ENCODE measurements around the gene AAR2.

AAR2 gene

GRCh38 chr20:36243726-36244125, 7.4 kb downstream of the AAR2 start:
- no peak overlapping the region for H3K4me3 ChIP-seq (ENCODE audit: low read length)
- no peaks in the 10 kb centered on the region for H3K9me3 ChIP-seq (ENCODE audit: control insufficient read depth, low read length)
- H3K27me3 ChIP-seq (replicated peaks; ENCODE audit: control insufficient read depth, insufficient read depth, low read length) = no peaks in the 10 kb centered on the region
- no peak overlapping the region for H3K9ac ChIP-seq (ENCODE audit: low read length)
- no peaks in the 10 kb centered on the region for H3K4me1 ChIP-seq (ENCODE audit: control insufficient read depth, insufficient read depth, low read length)
- peaks cover 83% of the 10 kb centered on the region for H3K36me3 ChIP-seq (ENCODE audit: control insufficient read depth, insufficient read depth, low read length, severe bottlenecking)
- DNase-seq (ENCODE audit: low read depth) = no peak

- Histone ChIP-seq H3K4me1 (ENCODE audit: control insufficient read depth, insufficient read depth, low read length) (no peaks in the 10 kb centered on the region), H3K27me3 (replicated peaks; ENCODE audit: control insufficient read depth, insufficient read depth, low read length) (no peaks in the 10 kb centered on the region), H3K9ac (ENCODE audit: low read length) (no peak overlapping the region), H3K4me3 (ENCODE audit: low read length) (no peak overlapping the region), H3K9me3 (ENCODE audit: control insufficient read depth, low read length) (no peaks in the 10 kb centered on the region), H3K36me3 (ENCODE audit: control insufficient read depth, insufficient read depth, low read length, severe bottlenecking) (peaks cover 86% of the 10 kb centered on the region)
- DNase-seq (ENCODE audit: low read depth) = no peak
Measured at GRCh38 chr20:36246401-36246800, 10.1 kb downstream of the AAR2 start.

DNA sequence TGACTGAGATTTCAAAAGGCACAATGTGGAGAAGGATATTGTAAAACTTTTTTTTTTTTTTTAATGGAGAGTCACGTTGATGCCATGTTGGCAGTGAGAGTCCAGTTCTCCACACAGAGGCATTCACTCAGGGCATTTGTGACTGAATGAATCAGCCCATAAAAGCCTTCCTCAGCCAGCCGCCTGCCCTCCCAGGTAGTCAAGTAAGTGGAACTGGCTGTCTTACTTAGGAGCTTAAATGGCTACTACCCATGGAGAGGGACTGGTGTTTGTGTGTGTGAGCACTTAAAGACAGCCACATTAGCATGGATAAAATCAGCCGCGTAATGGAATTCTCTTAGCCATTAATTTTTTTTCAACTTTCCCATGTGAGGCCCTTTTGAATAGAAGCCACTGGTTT, 12.6 kb downstream of the AAR2 start:
- H3K36me3 ChIP-seq (ENCODE audit: control insufficient read depth, insufficient read depth, low read length, severe bottlenecking) = peaks cover 91% of the 10 kb centered on the region

DNA sequence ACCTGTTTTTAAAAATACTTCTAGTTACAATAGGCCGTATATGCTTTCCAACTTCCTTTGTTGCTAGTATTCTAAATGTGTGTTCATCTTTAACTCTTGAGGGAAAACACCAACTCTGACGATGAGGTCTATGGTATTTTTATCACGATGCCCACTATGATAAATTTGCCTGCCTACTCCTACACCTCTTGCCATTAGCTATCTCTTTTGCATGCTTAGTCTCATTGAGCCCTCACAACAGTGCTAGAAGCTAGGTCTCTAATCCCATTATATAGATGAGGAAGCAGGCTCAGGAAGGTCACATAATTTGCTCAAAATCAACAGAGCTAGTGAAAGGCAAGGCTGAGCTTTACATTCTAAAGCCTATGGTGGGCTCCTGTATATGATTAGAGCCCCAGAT, 13.2 kb downstream of the AAR2 start:
- Histone ChIP-seq H3K4me3 (ENCODE audit: low read length) (no peak overlapping the region), H3K4me1 (ENCODE audit: control insufficient read depth, insufficient read depth, low read length) (no peaks in the 10 kb centered on the region), H3K27me3 (replicated peaks; ENCODE audit: control insufficient read depth, insufficient read depth, low read length) (no peaks in the 10 kb centered on the region), H3K9ac (ENCODE audit: low read length) (no peak overlapping the region), H3K36me3 (ENCODE audit: control insufficient read depth, insufficient read depth, low read length, severe bottlenecking) (peaks cover 91% of the 10 kb centered on the region), H3K9me3 (ENCODE audit: control insufficient read depth, low read length) (no peaks in the 10 kb centered on the region)
- no peak for DNase-seq (ENCODE audit: low read depth)

More for the DNA sequence above, 12.6 kb downstream of the AAR2 start:
- no peak for DNase-seq (ENCODE audit: low read depth)
- Histone ChIP-seq H3K4me1 (ENCODE audit: control insufficient read depth, insufficient read depth, low read length) (no peaks in the 10 kb centered on the region), H3K27me3 (replicated peaks; ENCODE audit: control insufficient read depth, insufficient read depth, low read length) (no peaks in the 10 kb centered on the region), H3K9ac (ENCODE audit: low read length) (no peak overlapping the region), H3K9me3 (ENCODE audit: control insufficient read depth, low read length) (no peaks in the 10 kb centered on the region), H3K4me3 (ENCODE audit: low read length) (no peak overlapping the region)

DNA sequence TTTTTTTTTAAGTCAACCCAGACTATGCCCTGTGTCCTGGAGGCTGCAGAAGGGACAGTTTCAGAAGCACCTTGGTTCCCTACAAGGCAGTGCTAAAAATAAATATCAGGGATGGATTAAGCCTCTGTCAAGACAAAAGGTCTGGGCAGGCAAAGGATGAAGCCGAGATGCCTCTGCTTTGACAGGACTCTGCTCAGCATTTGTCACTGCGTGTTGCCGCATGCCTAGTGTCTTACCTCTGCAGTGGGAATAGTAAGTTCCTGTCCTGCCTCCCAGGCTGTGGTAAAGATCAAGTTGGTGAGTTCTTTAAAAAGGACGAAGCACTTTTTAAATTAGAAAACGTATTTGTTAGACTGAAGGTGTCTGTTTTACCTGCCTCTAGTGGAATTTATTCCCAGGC, 15.1 kb downstream of the AAR2 start:
- peaks cover 89% of the 10 kb centered on the region for H3K36me3 ChIP-seq (ENCODE audit: control insufficient read depth, insufficient read depth, low read length, severe bottlenecking)
- no peak for DNase-seq (ENCODE audit: low read depth)

GRCh38 chr20:36252511-36252910, 16.2 kb downstream of the AAR2 start:
- Histone ChIP-seq H3K4me1 (ENCODE audit: control insufficient read depth, insufficient read depth, low read length) (no peaks in the 10 kb centered on the region), H3K36me3 (ENCODE audit: control insufficient read depth, insufficient read depth, low read length, severe bottlenecking) (peaks cover 87% of the 10 kb centered on the region)
- DNase-seq (ENCODE audit: low read depth) = no peak

More for the DNA sequence above, 15.1 kb downstream of the AAR2 start:
- Histone ChIP-seq H3K9me3 (ENCODE audit: control insufficient read depth, low read length) (no peaks in the 10 kb centered on the region), H3K4me3 (ENCODE audit: low read length) (no peak overlapping the region), H3K27me3 (replicated peaks; ENCODE audit: control insufficient read depth, insufficient read depth, low read length) (no peaks in the 10 kb centered on the region), H3K4me1 (ENCODE audit: control insufficient read depth, insufficient read depth, low read length) (no peaks in the 10 kb centered on the region), H3K9ac (ENCODE audit: low read length) (no peak overlapping the region)

GRCh38 chr20:36253036-36253435, 16.8 kb downstream of the AAR2 start:
- Histone ChIP-seq H3K9ac (ENCODE audit: low read length) (no peak overlapping the region), H3K4me1 (ENCODE audit: control insufficient read depth, insufficient read depth, low read length) (no peaks in the 10 kb centered on the region), H3K9me3 (ENCODE audit: control insufficient read depth, low read length) (no peaks in the 10 kb centered on the region), H3K27me3 (replicated peaks; ENCODE audit: control insufficient read depth, insufficient read depth, low read length) (no peaks in the 10 kb centered on the region), H3K36me3 (ENCODE audit: control insufficient read depth, insufficient read depth, low read length, severe bottlenecking) (peaks cover 83% of the 10 kb centered on the region), H3K4me3 (ENCODE audit: low read length) (no peak overlapping the region)
- no peak for DNase-seq (ENCODE audit: low read depth)

More at GRCh38 chr20:36252511-36252910, 16.2 kb downstream of the AAR2 start:
- Histone ChIP-seq H3K9ac (ENCODE audit: low read length) (no peak overlapping the region), H3K9me3 (ENCODE audit: control insufficient read depth, low read length) (no peaks in the 10 kb centered on the region), H3K4me3 (ENCODE audit: low read length) (no peak overlapping the region), H3K27me3 (replicated peaks; ENCODE audit: control insufficient read depth, insufficient read depth, low read length) (no peaks in the 10 kb centered on the region)

DNA sequence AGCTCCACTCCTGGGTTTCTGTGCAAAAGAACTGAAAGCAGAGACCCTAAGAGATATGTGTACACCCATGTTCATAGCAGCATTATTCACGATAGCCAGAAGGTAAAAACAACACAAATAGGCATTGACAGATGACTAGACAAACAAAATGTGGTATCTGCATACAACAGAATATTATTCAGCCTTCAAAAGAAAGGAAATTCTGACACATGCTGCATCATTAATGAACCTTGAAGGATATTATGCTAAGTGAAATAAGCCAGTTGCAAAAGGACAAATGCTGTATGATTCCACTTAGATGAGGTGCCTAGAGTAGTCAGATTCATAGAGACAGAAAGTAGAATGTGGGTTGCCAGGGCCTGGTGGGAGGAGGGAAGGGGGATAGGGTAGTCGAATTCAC, 17.8 kb downstream of the AAR2 start:
- Histone ChIP-seq H3K4me3 (ENCODE audit: low read length) (no peak overlapping the region), H3K9ac (ENCODE audit: low read length) (no peak overlapping the region), H3K36me3 (ENCODE audit: control insufficient read depth, insufficient read depth, low read length, severe bottlenecking) (peaks cover 73% of the 10 kb centered on the region), H3K4me1 (ENCODE audit: control insufficient read depth, insufficient read depth, low read length) (no peaks in the 10 kb centered on the region), H3K27me3 (replicated peaks; ENCODE audit: control insufficient read depth, insufficient read depth, low read length) (no peaks in the 10 kb centered on the region), H3K9me3 (ENCODE audit: control insufficient read depth, low read length) (no peaks in the 10 kb centered on the region)
- no peak for DNase-seq (ENCODE audit: low read depth)

DNA sequence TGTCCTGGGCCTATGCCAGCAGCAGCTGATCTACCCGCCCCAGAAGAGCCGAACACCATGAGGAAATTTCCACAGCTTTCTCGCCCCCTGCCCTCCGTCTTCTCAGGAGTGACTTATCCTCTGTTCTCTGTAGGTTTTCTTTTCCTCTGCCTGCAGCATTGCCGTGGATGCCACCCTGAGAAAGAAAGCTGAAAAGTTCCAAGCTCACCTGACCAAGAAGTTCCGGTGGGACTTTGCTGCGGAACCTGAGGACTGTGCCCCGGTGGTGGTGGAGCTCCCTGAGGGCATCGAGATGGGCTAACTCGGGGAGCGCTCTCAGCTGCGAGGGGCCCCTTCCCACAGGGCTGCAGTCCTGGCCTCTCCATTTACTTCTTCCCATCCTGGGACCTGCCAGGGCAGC, 19.2 kb downstream of the AAR2 start:
- Histone ChIP-seq H3K36me3 (ENCODE audit: control insufficient read depth, insufficient read depth, low read length, severe bottlenecking) (peaks cover 59% of the 10 kb centered on the region), H3K4me3 (ENCODE audit: low read length) (no peak overlapping the region), H3K27me3 (replicated peaks; ENCODE audit: control insufficient read depth, insufficient read depth, low read length) (no peaks in the 10 kb centered on the region), H3K4me1 (ENCODE audit: control insufficient read depth, insufficient read depth, low read length) (no peaks in the 10 kb centered on the region), H3K9ac (ENCODE audit: low read length) (no peak overlapping the region), H3K9me3 (ENCODE audit: control insufficient read depth, low read length) (no peaks in the 10 kb centered on the region)
- no peak for DNase-seq (ENCODE audit: low read depth)

DNA sequence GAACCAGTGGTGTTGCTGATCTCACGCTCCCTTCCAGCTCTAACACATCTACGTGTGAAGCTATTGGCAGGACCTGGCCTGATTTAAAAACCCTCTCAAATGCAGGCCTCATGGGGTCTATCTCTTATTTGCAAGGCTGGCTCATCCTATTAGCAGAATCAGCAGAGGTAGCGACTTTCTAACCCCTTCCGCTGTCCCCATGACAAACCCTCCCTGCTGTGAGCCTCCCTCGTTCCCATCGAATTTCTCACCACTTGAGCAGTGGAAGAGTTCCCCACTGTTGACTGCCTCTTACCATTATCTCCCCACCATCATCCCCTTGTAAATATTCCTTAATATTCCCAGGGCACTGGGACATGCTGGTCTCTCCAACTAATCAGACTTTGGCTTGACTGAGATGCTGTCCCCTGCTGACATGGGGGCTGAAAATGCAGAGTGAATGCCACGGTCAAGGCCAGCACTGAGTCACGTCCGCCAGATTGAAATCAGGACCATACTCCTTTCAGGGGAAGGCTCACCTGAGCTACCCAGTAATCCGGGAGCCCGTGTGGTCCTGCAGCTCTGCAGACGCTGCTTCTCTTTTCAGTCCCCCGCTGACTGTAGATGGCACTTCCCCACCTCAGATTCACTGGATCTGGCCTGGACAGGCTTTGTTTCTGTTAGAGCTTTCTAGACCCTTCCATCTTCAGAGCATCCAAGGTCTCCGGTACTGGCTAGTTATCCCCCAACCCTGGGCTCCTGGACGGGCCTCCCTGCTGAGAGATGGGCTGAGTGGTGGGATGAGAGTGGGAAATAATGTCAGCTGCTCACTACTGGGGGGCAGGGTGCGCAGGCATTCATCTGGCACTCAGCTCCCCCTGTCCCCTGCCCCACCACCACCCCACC, 23.1 kb downstream of the AAR2 start:
- Histone ChIP-seq H3K27me3 (replicated peaks; ENCODE audit: control insufficient read depth, insufficient read depth, low read length) (peaks cover 8% of the 10 kb centered on the region), H3K4me3 (ENCODE audit: low read length) (no peak overlapping the region), H3K36me3 (ENCODE audit: control insufficient read depth, insufficient read depth, low read length, severe bottlenecking) (peaks cover 26% of the 10 kb centered on the region), H3K9ac (ENCODE audit: low read length) (no peak overlapping the region), H3K9me3 (ENCODE audit: control insufficient read depth, low read length) (no peaks in the 10 kb centered on the region), H3K4me1 (ENCODE audit: control insufficient read depth, insufficient read depth, low read length) (no peaks in the 10 kb centered on the region)
- DNase-seq (ENCODE audit: low read depth) = no peak

GRCh38 chr20:36260316-36260715, 24.0 kb downstream of the AAR2 start:
- no peak for DNase-seq (ENCODE audit: low read depth)
- peaks cover 13% of the 10 kb centered on the region for H3K27me3 ChIP-seq (replicated peaks; ENCODE audit: control insufficient read depth, insufficient read depth, low read length)

More at GRCh38 chr20:36260316-36260715, 24.0 kb downstream of the AAR2 start:
- Histone ChIP-seq H3K9me3 (ENCODE audit: control insufficient read depth, low read length) (no peaks in the 10 kb centered on the region), H3K9ac (ENCODE audit: low read length) (no peak overlapping the region), H3K4me1 (ENCODE audit: control insufficient read depth, insufficient read depth, low read length) (no peaks in the 10 kb centered on the region), H3K36me3 (ENCODE audit: control insufficient read depth, insufficient read depth, low read length, severe bottlenecking) (peaks cover 19% of the 10 kb centered on the region), H3K4me3 (ENCODE audit: low read length) (no peak overlapping the region)
